HG02973 (cell line): Measurements from ENCODE around the gene GH1.
"Not testable (repeated sequence)": the region's sequence is repeated elsewhere in the genome, so short reads cannot be mapped to it uniquely, and the experiment has no call there.

Source experiments
- ATAC-seq: cut with Tn5 transposase; IDR thresholded peaks from one replicate; pipeline ENCODE4 v1.9.1; 2021; ENCODE audit warnings: moderate library complexity; ENCODE audit not compliant: unreplicated experiment

GH1 gene

GRCh38 chr17:63869491-63870291 is 48.9 kb downstream of the GH1 start:
- ATAC-seq: not testable (repeated sequence)
